PC-3 (cell line): ENCODE measurements around the gene SYT5. TPM values are rescaled to one million over a fixed set of nuclear protein-coding genes. Genes with fewer than 3 reads are reported as not detected.

ENCODE experiments used
- ATAC-seq: fragments of 200-7000 bp; cut with Tn5 transposase; 2 replicates; pipeline ENCODE4 v1.9.1; 2020; ENCODE audit warnings: mild to moderate bottlenecking, moderate library complexity
- BruUV-seq: library from RNA; stranded (reverse); fragments of 400-500 nt; replicated peaks from 2 replicates; lab custom pipeline; 2021; lab: Mats Ljungman, UMichigan
- CTCF ChIA-PET: fragments of 300-600 bp; sonication (Branson Sonifier 250); formaldehyde crosslinking; loops from one replicate; lab custom pipeline; 2022; ENCODE audit warnings: antibody characterized with exemption; lab: Charles Lee
- POLR2A ChIA-PET: fragments of 300-600 bp; sonication (Branson Sonifier 250); formaldehyde crosslinking; loops from one replicate; lab custom pipeline; 2022; ENCODE audit warnings: antibody characterized with exemption; ENCODE audit not compliant: unreplicated experiment; lab: Charles Lee
- DNase-seq: peaks from one replicate; pipeline ENCODE4 v3.0.0-alpha.2; 2015
- H2AFZ ChIP-seq: fragments of 300-600 bp; sonication (generic); 2 replicates; pipeline ENCODE4 v1.6.0; 2016; ENCODE audit warnings: antibody characterized with exemption, low read length
- H3F3A ChIP-seq: fragments of 300-600 bp; sonication (generic); one replicate; pipeline ENCODE4 v1.6.0; 2017; ENCODE audit warnings: antibody characterized with exemption, low read length, control low read depth, mild to moderate bottlenecking; ENCODE audit not compliant: unreplicated experiment
- H3K27ac ChIP-seq: fragments of 300-600 bp; sonication (generic); 2 replicates; pipeline ENCODE4 v1.5.1; 2016; ENCODE audit warnings: mild to moderate bottlenecking, low read length
- H3K27me3 ChIP-seq: fragments of 300-600 bp; sonication (generic); 2 replicates; pipeline ENCODE4 v1.6.1; 2016; ENCODE audit warnings: low read length, mixed read lengths
- H3K36me3 ChIP-seq: fragments of 300-600 bp; sonication (generic); 2 replicates; pipeline ENCODE4 v1.6.1; 2016; ENCODE audit warnings: low read depth, mixed run types, low read length, mixed read lengths
- H3K4me1 ChIP-seq: fragments of 300-600 bp; sonication (generic); 2 replicates; pipeline ENCODE4 v1.5.1; 2016; ENCODE audit warnings: low read length; ENCODE audit not compliant: insufficient read depth
- H3K4me2 ChIP-seq: fragments of 300-600 bp; sonication (generic); 2 replicates; pipeline ENCODE4 v1.6.0; 2016; ENCODE audit warnings: low read length
- H3K4me3 ChIP-seq: fragments of 300-600 bp; sonication (generic); 2 replicates; pipeline ENCODE4 v1.5.1; 2016; ENCODE audit warnings: mild to moderate bottlenecking, low read length, mixed read lengths
- H3K79me2 ChIP-seq: fragments of 300-600 bp; sonication (generic); 2 replicates; pipeline ENCODE4 v1.6.1; 2017; ENCODE audit warnings: low read length, mixed read lengths
- H3K9ac ChIP-seq: fragments of 300-600 bp; sonication (generic); 2 replicates; pipeline ENCODE4 v1.6.0; 2016; ENCODE audit warnings: mild to moderate bottlenecking, low read length
- H3K9me2 ChIP-seq: fragments of 300-600 bp; sonication (generic); replicated peaks from 2 replicates; pipeline ENCODE4 v1.6.1; 2016; ENCODE audit warnings: mixed run types, low read length, mixed read lengths
- H3K9me3 ChIP-seq: fragments of 300-600 bp; sonication (generic); 2 replicates; pipeline ENCODE4 v1.6.1; 2016; ENCODE audit warnings: low read length, mixed read lengths
- H4K20me1 ChIP-seq: fragments of 300-600 bp; sonication (generic); 2 replicates; pipeline ENCODE4 v1.6.1; 2016; ENCODE audit warnings: low read length, mixed read lengths
- CTCF ChIP-seq: fragments of 300-600 bp; sonication (generic); conservative IDR thresholded peaks from 2 replicates; pipeline ENCODE4 v1.5.1; 2017; ENCODE audit warnings: antibody characterized with exemption, low read depth, mild to moderate bottlenecking, low read length
- EZH2 ChIP-seq: fragments of 300-600 bp; sonication (generic); IDR thresholded peaks from one replicate; pipeline ENCODE4 v1.6.1; 2017; ENCODE audit warnings: antibody characterized with exemption, mild to moderate bottlenecking, low read length; ENCODE audit not compliant: unreplicated experiment
- EZH2phosphoT487 ChIP-seq: fragments of 300-600 bp; sonication (generic); IDR thresholded peaks from 2 replicates; pipeline ENCODE4 v1.6.1; 2018; ENCODE audit warnings: mild to moderate bottlenecking, antibody characterized with exemption, low read length, borderline replicate concordance
- intact Hi-C: fragments of 100-400 bp; cut with micrococcal nuclease; formaldehyde crosslinking; loops from 2 replicates; pipeline ENCODE4 v1.9.0; 2023
- total RNA-seq: library from RNA; depleted of rRNA; stranded (reverse); fragments of >200 nt; gene quantifications from 2 replicates; pipeline ENCODE4 v1.2.3, GENCODE V29; 2014

Gene SYT5
- total RNA-seq, 1 experiment from 2014 or later, result 2.5 TPM

- Histone ChIP-seq H3K4me3 (no peak overlapping the region), H3K36me3 (no peaks in the 10 kb centered on the region), H3K27me3 (no peaks in the 10 kb centered on the region), H3K4me1 (peaks cover 26% of the 10 kb centered on the region), H3K9me2 (no peaks in the 10 kb centered on the region), H3K9ac (no peak overlapping the region), H4K20me1 (no peaks in the 10 kb centered on the region), H3K27ac (no peak overlapping the region), H3K9me3 (no peaks in the 10 kb centered on the region), H3K4me2 (no peak overlapping the region), H3F3A (no peaks in the 10 kb centered on the region), H3K79me2 (no peaks in the 10 kb centered on the region), H2AFZ (no peak overlapping the region)
- ChIA-PET CTCF (interaction anchor here (0.8 to 2.6 kb wide), 3 partner anchors 12 to 20 kb away, joined by 4 to 25 read pairs (median 7); partner anchors contain the start of gene TNNT1), POLR2A (no interaction called here)
- TF ChIP-seq CTCF, result no peak
- TF ChIP-seq EZH2phosphoT487, result no peak
- TF ChIP-seq EZH2, result no peak
- no peak for ATAC-seq
- intact Hi-C loops, result loop anchor here (1.0 to 10.0 kb wide), 3 partner anchors 15 to 86 kb away; partner anchors contain the start of gene EPS8L1
- no peak for DNase-seq
- BruUV-seq, result no TSS peak
Measured at GRCh38 chr19:55160986-55161365, 19.1 kb downstream of the SYT5 start.

- peak; percentile 81 for ATAC-seq
Measured at GRCh38 chr19:55160128-55160985, 19.7 kb downstream of the SYT5 start.

More at GRCh38 chr19:55160128-55160985, 19.7 kb downstream of the SYT5 start:
- Histone ChIP-seq H3K27me3 (no peaks in the 10 kb centered on the region), H3K36me3 (no peaks in the 10 kb centered on the region), H3K4me2 (peak overlapping the region; percentile 34), H3K27ac (no peak overlapping the region), H4K20me1 (no peaks in the 10 kb centered on the region), H3K9me3 (no peaks in the 10 kb centered on the region), H3K4me3 (no peak overlapping the region), H2AFZ (peak overlapping the region; percentile 39; the same call in 1 of the 2 replicates), H3K9me2 (no peaks in the 10 kb centered on the region), H3K79me2 (no peaks in the 10 kb centered on the region), H3K4me1 (peaks cover 21% of the 10 kb centered on the region), H3F3A (no peaks in the 10 kb centered on the region), H3K9ac (peak overlapping the region; percentile 1; the same call in 1 of the 2 replicates)
- DNase-seq, result peak; percentile 99
- no TSS peak for BruUV-seq
- intact Hi-C loops, result loop anchor here (1.0 to 10.0 kb wide), 3 partner anchors 14 to 86 kb away; partner anchors contain the start of gene EPS8L1
- CTCF ChIA-PET, result interaction anchor here (0.7 to 2.6 kb wide), 4 partner anchors 11 to 224 kb away, joined by 3 to 25 read pairs (median 6); partner anchors contain the start of genes TMEM238 and TNNT1
- POLR2A ChIA-PET, result no interaction called here
- TF ChIP-seq EZH2phosphoT487, result no peak
- peak; percentile 99 for TF ChIP-seq CTCF
- no peak for TF ChIP-seq EZH2
